ENCODE data around the gene NID2.

The NID2 gene

DNA sequence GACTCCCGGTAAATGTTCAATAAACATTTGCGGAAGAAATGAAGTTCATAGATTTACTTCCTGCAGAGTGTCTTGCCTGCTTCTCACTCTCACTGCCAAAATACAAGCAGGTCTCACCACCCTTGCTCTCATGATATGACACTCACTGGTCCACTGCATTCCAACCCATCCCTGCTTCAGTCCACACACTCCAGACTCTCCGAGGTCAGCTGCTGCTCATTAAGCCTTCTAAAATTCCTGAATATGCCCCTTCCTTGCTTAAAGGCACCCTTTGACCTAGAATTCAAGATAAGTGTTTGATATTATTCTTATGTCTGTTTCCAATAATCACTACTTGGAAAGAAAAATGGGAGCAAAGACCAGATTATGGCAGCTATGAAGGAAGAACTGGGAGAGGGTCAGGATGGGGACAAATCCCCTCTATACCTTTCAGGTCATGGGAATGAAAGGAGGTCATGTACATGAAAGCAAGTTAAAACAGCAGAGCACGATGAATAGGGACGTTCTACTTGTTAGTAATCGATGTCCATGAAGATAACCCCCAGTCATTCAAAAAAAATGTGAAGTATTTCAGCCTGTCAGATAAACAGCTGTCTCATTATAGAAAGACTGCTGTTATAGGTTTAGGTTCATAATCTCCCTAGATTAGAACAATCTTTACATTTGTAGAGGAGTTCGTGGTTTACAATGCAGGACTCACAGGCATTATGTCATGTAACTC is 10.5 kb upstream of the NID2 start:
- no peak for FAIRE-seq

- FAIRE-seq: no peak
Observed at GRCh38 chr14:52078721-52079120, 9.9 kb upstream of the NID2 start.

DNA sequence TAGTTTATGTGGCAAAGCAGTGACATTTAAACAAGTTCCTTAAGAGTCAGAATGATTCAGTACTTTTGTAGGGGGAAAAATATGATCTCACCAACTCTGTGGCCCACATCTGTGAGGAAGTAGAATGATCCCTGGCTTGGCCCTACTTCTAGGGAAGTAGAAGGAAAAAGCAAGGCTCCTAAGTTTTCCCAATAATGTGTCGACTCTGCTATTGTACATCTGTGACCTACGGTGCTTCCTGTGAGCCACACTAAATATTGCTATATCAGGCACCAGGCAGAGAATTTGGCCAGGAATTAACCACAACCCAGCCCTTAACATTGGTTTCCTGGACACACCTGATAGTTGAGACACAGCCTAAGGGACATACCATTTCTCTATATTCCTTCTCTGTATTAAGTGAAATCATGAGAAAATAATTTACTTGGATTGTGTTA is 9.3 kb upstream of the NID2 start:
- FAIRE-seq: no peak

- FAIRE-seq: no peak
Observed at GRCh38 chr14:52077256-52077979, 8.6 kb upstream of the NID2 start.

GRCh38 chr14:52076334-52076733 is 7.5 kb upstream of the NID2 start:
- no peak for FAIRE-seq

DNA sequence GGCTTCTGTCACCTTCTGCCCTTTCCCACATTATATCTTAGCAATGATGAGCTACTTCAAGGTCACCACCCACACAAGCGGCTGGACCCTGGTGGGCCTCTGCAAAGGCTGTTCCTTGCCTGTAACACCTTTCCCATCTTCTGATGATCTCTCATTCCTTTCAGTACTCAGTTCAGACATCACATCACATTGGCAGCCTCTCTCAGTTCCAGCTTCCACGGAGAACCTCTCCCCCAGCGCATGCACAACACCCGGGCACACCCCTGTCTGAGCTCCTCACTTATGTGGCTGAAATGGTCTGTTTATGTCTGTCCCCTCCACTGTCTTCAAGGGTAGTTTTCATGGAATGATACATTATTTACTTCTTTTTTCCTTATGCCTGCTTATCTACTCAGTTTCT is 6.5 kb upstream of the NID2 start:
- no peak for FAIRE-seq

DNA sequence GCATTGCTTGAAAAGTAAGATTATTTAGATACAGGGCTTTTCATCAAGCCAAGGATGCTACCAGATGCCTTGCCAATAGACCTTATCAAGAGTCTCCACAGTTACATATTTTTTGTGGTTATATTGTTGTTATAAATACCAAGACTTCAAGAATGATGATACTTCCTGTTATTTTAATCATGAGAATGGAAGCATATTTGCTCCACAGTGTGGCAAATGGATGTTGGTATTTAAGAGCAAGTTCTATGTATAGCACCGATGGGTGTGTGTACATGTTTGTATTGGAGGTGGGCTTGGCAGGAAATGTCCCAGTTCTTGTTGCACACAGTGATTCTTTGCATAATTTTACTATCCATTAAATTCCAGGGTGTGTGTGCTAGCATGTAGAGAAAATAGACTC is 4.4 kb upstream of the NID2 start:
- FAIRE-seq: no peak

GRCh38 chr14:52072266-52072780 is 3.5 kb upstream of the NID2 start:
- FAIRE-seq: no peak

GRCh38 chr14:52071675-52072074 is 2.8 kb upstream of the NID2 start:
- FAIRE-seq: no peak

DNA sequence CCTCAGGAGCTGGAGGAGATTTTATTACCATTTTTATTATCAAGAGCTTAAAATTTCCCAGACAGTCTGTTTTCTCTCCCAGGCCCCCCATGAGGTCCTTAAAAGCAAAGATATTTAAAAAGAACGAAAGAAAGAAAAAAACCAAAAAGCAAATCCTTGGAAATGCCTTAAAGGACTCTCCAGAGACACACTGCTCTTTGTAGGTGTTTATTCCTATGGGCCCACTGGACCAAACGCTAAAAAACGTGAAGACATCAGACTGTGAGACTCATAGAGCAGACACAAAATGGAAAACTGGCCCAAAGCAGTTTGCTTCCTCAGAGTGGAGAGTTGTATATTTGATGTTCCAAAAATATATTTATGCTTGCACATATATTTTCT is 1.2 kb upstream of the NID2 start:
- peak; percentile 89 for FAIRE-seq

DNA sequence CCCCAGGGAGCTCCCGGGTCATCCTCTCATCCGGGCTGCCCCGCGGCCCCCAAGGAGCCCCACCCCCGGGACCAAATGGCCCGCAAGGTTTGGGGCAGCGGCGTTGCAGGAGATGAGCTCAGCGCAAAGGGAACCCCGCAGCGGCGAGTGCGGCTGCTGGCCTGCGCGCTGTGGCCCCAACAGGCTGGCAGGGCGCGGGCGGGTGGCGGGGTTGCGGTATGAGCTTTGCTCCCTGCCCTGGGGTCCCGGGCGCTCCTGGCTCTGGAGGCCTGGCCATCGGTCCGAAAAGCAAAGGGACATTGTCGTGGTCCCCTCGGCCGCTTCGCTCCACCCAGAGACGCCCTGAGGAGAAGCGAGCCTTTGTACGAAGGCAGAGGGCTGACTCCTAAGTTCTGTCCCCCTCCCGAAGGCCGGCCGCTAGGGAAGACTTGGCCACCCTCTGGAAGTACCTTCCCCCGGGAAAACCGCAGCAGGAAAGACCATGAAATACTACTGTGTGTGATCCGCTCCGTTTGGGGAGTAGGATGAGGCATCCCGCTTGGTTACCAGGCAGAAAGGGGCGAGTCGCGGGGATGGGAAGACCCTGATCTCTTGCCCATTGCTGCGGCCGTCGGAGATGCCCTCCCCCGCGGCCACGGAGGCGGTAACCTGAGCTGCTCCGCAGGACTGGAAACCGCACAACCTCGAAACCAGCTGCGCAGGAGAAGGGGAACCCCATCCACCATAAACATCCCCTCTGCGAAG is 620 bp upstream of the NID2 start:
- no peak for FAIRE-seq

- no peak for FAIRE-seq
Observed at GRCh38 chr14:52067873-52068614, 815 bp downstream of the NID2 start.

DNA sequence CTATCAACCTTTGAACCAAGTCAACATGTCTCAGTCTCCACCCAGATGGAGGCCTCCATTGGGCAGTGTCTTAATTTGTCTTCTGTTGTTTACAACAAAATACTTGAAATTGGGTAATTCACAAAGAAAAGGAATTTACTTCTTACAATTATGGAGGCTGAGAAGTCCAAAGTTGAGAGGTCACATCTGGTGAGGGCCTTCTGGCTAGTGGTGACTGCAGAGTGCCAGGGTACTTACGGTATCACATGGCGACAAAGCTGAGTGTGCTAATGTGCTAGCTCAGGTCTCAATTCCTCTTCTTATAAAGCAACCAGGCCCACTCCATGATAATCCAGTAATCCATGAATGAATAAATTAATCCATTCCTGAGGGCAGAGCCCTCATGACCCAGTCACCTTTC is 4.7 kb downstream of the NID2 start:
- FAIRE-seq: no peak

- FAIRE-seq: peak; percentile 31
Observed at GRCh38 chr14:52063052-52063462, 5.8 kb downstream of the NID2 start.

DNA sequence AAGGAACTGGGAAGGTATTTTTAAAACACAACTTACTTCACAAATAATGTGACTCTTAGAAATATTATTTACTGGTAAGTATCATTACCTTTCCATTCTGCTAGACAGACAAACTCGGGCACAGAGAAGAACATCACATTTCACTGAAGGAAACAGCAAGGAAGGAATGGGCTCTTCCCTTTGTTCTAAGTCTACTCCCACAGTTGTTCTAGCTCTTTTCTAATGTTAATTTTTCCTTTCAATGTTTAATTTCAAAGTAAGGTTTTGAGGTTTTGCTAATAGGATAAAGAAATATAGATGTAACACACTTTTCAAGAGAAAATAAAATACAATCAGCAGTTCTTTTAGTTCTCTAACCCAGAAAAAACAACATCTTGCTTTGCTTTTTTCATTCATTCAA is 7.0 kb downstream of the NID2 start:
- FAIRE-seq: no peak

DNA sequence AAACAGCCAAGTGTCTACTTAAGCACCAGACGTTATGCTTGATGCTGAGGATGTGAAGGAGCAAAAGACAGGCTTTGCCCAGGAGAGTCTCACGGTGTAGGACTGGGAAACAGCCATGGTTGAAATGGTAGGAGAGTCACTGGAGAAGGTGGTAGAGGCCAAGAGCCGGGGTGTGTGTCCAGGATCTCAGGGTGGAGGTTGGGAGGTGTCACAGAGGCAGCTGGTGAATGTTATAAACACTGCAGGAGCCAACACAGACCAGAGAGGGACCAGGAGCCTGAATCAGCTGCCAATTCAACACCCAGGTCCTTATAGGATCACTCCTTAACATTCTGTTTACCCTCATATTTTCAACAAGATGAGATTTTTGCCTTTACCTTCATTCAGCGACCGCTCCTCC is 7.5 kb downstream of the NID2 start:
- no peak for FAIRE-seq

- FAIRE-seq: no peak
Observed at GRCh38 chr14:52060080-52060479, 8.8 kb downstream of the NID2 start.

- FAIRE-seq: peak; percentile 84
Observed at GRCh38 chr14:52059649-52060048, 9.2 kb downstream of the NID2 start.

GRCh38 chr14:52058341-52058740 is 10.5 kb downstream of the NID2 start:
- no peak for FAIRE-seq

DNA sequence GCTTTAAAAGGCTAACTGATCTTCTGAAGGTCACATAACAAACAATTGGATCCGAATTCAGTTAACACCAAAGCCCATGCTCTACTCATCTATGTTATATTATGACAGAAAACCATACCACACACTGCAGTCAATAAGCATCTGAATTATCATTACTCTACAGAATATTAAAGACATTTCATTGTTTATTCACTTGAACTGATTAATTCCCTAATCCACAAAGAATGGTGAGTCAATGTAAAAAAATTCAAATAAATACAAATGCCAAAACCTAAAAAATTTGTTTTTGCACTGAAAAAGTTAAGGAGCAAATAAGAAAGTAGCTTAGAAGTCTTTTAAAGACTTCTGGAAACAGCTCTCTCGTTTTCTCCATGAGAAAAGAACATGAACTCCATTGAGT is 13.7 kb downstream of the NID2 start:
- peak; percentile 65 for FAIRE-seq

- no peak for FAIRE-seq
Observed at GRCh38 chr14:52054678-52055077, 14.2 kb downstream of the NID2 start.

GRCh38 chr14:52053044-52053443 is 15.8 kb downstream of the NID2 start:
- FAIRE-seq: no peak
